Measurements from ENCODE around the gene CIAO1.

GRCh38 chr2:96265840-96266679 is at the start of gene CIAO1, which contains the start of gene TMEM127:
- TF ChIP-seq, protein P1, sequence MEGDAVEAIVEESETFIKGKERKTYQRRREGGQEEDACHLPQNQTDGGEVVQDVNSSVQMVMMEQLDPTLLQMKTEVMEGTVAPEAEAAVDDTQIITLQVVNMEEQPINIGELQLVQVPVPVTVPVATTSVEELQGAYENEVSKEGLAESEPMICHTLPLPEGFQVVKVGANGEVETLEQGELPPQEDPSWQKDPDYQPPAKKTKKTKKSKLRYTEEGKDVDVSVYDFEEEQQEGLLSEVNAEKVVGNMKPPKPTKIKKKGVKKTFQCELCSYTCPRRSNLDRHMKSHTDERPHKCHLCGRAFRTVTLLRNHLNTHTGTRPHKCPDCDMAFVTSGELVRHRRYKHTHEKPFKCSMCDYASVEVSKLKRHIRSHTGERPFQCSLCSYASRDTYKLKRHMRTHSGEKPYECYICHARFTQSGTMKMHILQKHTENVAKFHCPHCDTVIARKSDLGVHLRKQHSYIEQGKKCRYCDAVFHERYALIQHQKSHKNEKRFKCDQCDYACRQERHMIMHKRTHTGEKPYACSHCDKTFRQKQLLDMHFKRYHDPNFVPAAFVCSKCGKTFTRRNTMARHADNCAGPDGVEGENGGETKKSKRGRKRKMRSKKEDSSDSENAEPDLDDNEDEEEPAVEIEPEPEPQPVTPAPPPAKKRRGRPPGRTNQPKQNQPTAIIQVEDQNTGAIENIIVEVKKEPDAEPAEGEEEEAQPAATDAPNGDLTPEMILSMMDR (IDR thresholded peaks at IDR 0.05) = peak in 2 of 4 experiments; percentile 35 to 41
- TF ChIP-seq POLR2A (IDR thresholded peaks at IDR 0.05) (peak; percentile 92), POLR2AphosphoS5 (IDR thresholded peaks at IDR 0.05) (peak; percentile 100)

All from prostate gland (tissue), 2 donors.